MV-4-11 (cell line): Measurements from ENCODE around the gene KHK.

Experiments used
- DNase-seq: peaks from one replicate; lab custom pipeline; 2025; lab: John Stamatoyannopoulos, UW

Gene KHK

GRCh38 chr2:27060323-27060722 lies 26.2 kb upstream of the KHK start:
- DNase-seq: no peak

GRCh38 chr2:27065128-27065527 lies 21.4 kb upstream of the KHK start:
- no peak for DNase-seq

- DNase-seq: no peak
These were observed 19.2 kb upstream of the KHK start for GRCh38 chr2:27067385-27067784.

GRCh38 chr2:27069436-27069835 lies 17.1 kb upstream of the KHK start:
- no peak for DNase-seq

GRCh38 chr2:27069961-27070618 lies 16.5 kb upstream of the KHK start:
- no peak for DNase-seq

- DNase-seq: no peak
These were observed 15.8 kb upstream of the KHK start for GRCh38 chr2:27070653-27071276.

- DNase-seq: peak; percentile 86
These were observed 15.1 kb upstream of the KHK start, which contains the start of gene OST4 for GRCh38 chr2:27071277-27071989. Gene OST4 (minus strand): TSS chr2:27071654.

GRCh38 chr2:27071990-27072830 lies 14.4 kb upstream of the KHK start:
- DNase-seq: no peak

- no peak for DNase-seq
These were observed 13.7 kb upstream of the KHK start for GRCh38 chr2:27072920-27073319.

GRCh38 chr2:27073782-27074181 lies 12.8 kb upstream of the KHK start:
- DNase-seq: peak; percentile 10

GRCh38 chr2:27074738-27075565 lies 11.6 kb upstream of the KHK start:
- peak; percentile 77 for DNase-seq

GRCh38 chr2:27075566-27075871 lies 11.1 kb upstream of the KHK start:
- peak; percentile 46 for DNase-seq

- no peak for DNase-seq
These were observed 10.2 kb upstream of the KHK start for GRCh38 chr2:27076323-27076722.

- DNase-seq: no peak
These were observed 9.3 kb upstream of the KHK start for GRCh38 chr2:27077231-27077630.

- no peak for DNase-seq
These were observed 8.0 kb upstream of the KHK start, which contains the start of gene EMILIN1 for GRCh38 chr2:27078267-27079194. Gene EMILIN1 (plus strand): TSS chr2:27078615. CDS start chr2:27079066, 451 bp downstream.

GRCh38 chr2:27079233-27080139 lies 7.1 kb upstream of the KHK start:
- no peak for DNase-seq

GRCh38 chr2:27080140-27080469 lies 6.5 kb upstream of the KHK start:
- no peak for DNase-seq

GRCh38 chr2:27080603-27080936 lies 6.0 kb upstream of the KHK start:
- no peak for DNase-seq

- DNase-seq: peak; percentile 12
These were observed 4.4 kb upstream of the KHK start for GRCh38 chr2:27081984-27082772.
